GM21737 (cell line): ENCODE results near the gene CLPTM1L.
"Not testable (repeated sequence)": the region's sequence is repeated elsewhere in the genome, so short reads cannot be mapped to it uniquely, and the experiment has no call there.

ENCODE experiments used
- ATAC-seq: cut with Tn5 transposase; IDR thresholded peaks from one replicate; pipeline ENCODE4 v1.9.1; 2021; ENCODE audit warnings: mild to moderate bottlenecking, moderate library complexity; ENCODE audit not compliant: unreplicated experiment

Gene CLPTM1L

GRCh38 chr5:1343315-1343751, 1.6 kb downstream of the CLPTM1L start:
- no peak for ATAC-seq

GRCh38 chr5:1342711-1343110, 2.2 kb downstream of the CLPTM1L start:
- not testable (repeated sequence) for ATAC-seq

- ATAC-seq = no peak
These were observed 2.6 kb downstream of the CLPTM1L start for GRCh38 chr5:1342268-1342667.

- no peak for ATAC-seq
These were observed 3.0 kb downstream of the CLPTM1L start for GRCh38 chr5:1341863-1342262.

GRCh38 chr5:1339818-1340210, 5.1 kb downstream of the CLPTM1L start:
- not testable (repeated sequence) for ATAC-seq

- not testable (repeated sequence) for ATAC-seq
These were observed 5.6 kb downstream of the CLPTM1L start for GRCh38 chr5:1339139-1339817.

- ATAC-seq = no peak
These were observed 6.3 kb downstream of the CLPTM1L start for GRCh38 chr5:1338506-1339070.

- no peak for ATAC-seq
These were observed 6.8 kb downstream of the CLPTM1L start for GRCh38 chr5:1338196-1338490.

- ATAC-seq = no peak
These were observed 7.3 kb downstream of the CLPTM1L start for GRCh38 chr5:1337489-1338195.

- no peak for ATAC-seq
These were observed 8.0 kb downstream of the CLPTM1L start for GRCh38 chr5:1336749-1337488.

GRCh38 chr5:1336106-1336561, 8.8 kb downstream of the CLPTM1L start:
- ATAC-seq = no peak

GRCh38 chr5:1335540-1336095, 9.3 kb downstream of the CLPTM1L start:
- ATAC-seq = no peak

- no peak for ATAC-seq
These were observed 9.9 kb downstream of the CLPTM1L start for GRCh38 chr5:1334831-1335539.

GRCh38 chr5:1333986-1334385, 10.9 kb downstream of the CLPTM1L start:
- ATAC-seq = no peak

- not testable (repeated sequence) for ATAC-seq
These were observed 11.6 kb downstream of the CLPTM1L start for GRCh38 chr5:1333286-1333685.

- ATAC-seq = no peak
These were observed 12.4 kb downstream of the CLPTM1L start for GRCh38 chr5:1332461-1333001.

GRCh38 chr5:1331861-1332405, 13.0 kb downstream of the CLPTM1L start:
- ATAC-seq = no peak

- no peak for ATAC-seq
These were observed 13.8 kb downstream of the CLPTM1L start for GRCh38 chr5:1330847-1331831.
